Heart left ventricle (tissue), 13 donors: ENCODE data around the gene CYP2D6.

ENCODE experiments used
- POLR2A ChIP-seq, 2 donors: fragments of 450-650 bp; IDR thresholded peaks; one replicate each; pipeline ENCODE4 v1.6.1; 2017; ENCODE audit warnings: antibody characterized with exemption in 2 of 2, mild to moderate bottlenecking in 2 of 2, moderate library complexity in 2 of 2
- TF ChIP-seq, protein P1 (sequence below), 12 donors: fragments of 200-600 bp; sonication (generic) in 4 of 12; IDR thresholded peaks; one replicate each; pipeline versions ENCODE4 v1.5.0 to v1.8.0; 2018 to 2022; ENCODE audit warnings: antibody characterized with exemption in 12 of 12, mild to moderate bottlenecking in 5 of 12
- donor health status: ischemic (EF 13 %, LVEDD 7.1; RV severe dilation, severe dysfunction).
- donor health status: DM: no; HTN: yes; CAD: no.
- donor health status: DM: no; HTN: no; CAD: no.
- donor health status: ischemic (EF 25% LVEDD 6.9; RV normal size, moderate dysfunction).
- donor health status: ischemic (EF 25% LVEDD 5.7; RV mildly dilated, moderate dysfunction).
- donor health status: ischemic (EF 35%, LVEDD 5.7; RV mildly dilated, moderate dysfunction).
- donor health status: nonischemic (EF 11% LVEDD 7.7; RV severe dilation, severe dysfunction).
- donor health status: DM: yes; HTN: yes; CAD: no.
- donor health status: PGD.
- donor health status: ischemic (EF 29% LVEDD 5.4; RV normal size, mild dysfunction).
- donor health status: nonischemic (EF 23%, LVEDD 6.1; RV moderate dilation, normal function).

DNA sequence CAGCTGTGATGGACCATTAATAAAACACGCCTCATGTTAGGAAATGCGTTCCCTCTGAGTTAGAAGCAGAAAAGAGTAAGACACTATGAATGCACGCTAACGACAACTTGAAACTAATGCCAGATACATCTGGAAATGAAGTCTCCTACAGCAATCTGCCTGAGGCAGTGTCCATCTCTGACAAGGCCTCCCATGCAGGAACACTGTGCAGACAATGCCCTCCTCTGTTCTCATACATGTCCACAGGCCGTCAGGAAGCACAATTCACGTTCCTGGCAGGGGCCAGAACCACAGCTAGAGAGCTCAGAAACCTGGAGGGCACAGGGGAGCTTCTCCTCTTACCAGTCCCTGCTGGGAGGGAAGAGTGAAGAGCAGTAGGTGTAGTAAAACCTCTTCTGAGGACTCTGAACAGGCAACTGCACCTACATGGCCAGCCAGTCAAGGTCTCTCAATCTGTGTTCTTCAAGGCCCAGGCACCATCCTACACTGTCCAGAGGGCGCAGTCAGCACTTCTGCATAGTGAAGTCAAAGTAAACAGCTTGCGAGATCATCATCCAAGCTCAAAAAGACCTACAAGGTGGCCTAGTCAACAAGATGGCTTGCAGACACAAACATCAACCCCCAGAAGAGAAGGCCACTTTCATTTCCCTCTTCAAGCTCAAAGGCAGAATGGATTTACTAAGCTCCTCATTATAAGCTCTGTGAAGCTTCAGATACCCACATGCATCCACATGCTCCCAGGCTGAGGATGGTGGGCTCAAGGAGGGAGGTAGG lies 41.5 kb upstream of the CYP2D6 start:
- no peak for TF ChIP-seq POLR2A (IDR thresholded peaks at IDR 0.05)
- TF ChIP-seq, protein P1, sequence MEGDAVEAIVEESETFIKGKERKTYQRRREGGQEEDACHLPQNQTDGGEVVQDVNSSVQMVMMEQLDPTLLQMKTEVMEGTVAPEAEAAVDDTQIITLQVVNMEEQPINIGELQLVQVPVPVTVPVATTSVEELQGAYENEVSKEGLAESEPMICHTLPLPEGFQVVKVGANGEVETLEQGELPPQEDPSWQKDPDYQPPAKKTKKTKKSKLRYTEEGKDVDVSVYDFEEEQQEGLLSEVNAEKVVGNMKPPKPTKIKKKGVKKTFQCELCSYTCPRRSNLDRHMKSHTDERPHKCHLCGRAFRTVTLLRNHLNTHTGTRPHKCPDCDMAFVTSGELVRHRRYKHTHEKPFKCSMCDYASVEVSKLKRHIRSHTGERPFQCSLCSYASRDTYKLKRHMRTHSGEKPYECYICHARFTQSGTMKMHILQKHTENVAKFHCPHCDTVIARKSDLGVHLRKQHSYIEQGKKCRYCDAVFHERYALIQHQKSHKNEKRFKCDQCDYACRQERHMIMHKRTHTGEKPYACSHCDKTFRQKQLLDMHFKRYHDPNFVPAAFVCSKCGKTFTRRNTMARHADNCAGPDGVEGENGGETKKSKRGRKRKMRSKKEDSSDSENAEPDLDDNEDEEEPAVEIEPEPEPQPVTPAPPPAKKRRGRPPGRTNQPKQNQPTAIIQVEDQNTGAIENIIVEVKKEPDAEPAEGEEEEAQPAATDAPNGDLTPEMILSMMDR (IDR thresholded peaks at IDR 0.05): no peak
